ENCODE data around the gene ESPL1.

Gene ESPL1

GRCh38 chr12:53258541-53259539, 9.3 kb upstream of the ESPL1 start:
- no peak overlapping the region for H3K27ac Mint-ChIP-seq

GRCh38 chr12:53259891-53260290, 8.2 kb upstream of the ESPL1 start:
- Mint-ChIP-seq H3K4me1 (ENCODE audit: low read depth) (peaks cover 16% of the 10 kb centered on the region), H3K27ac (no peak overlapping the region), H3K9me3 (no peaks in the 10 kb centered on the region)

More at GRCh38 chr12:53258541-53259539, 9.3 kb upstream of the ESPL1 start:
- no peaks in the 10 kb centered on the region for H3K36me3 Mint-ChIP-seq (ENCODE audit: low read depth)
- H3K9me3 Mint-ChIP-seq = no peaks in the 10 kb centered on the region
- H3K4me3 Mint-ChIP-seq = no peak overlapping the region
- no peak for DNase-seq (ENCODE audit: low spot score)
- peaks cover 23% of the 10 kb centered on the region for H3K4me1 Mint-ChIP-seq (ENCODE audit: low read depth)
- no peaks in the 10 kb centered on the region for H3K27me3 Mint-ChIP-seq (ENCODE audit: low read depth)

GRCh38 chr12:53265783-53266182, 2.3 kb upstream of the ESPL1 start:
- Mint-ChIP-seq H3K4me1 (ENCODE audit: low read depth) (peaks cover 31% of the 10 kb centered on the region), H3K36me3 (ENCODE audit: low read depth) (peaks cover 22% of the 10 kb centered on the region), H3K27ac (no peak overlapping the region), H3K9me3 (no peaks in the 10 kb centered on the region), H3K27me3 (ENCODE audit: low read depth) (no peaks in the 10 kb centered on the region), H3K4me3 (no peak overlapping the region)
- DNase-seq (ENCODE audit: low spot score) = no peak

More at GRCh38 chr12:53259891-53260290, 8.2 kb upstream of the ESPL1 start:
- DNase-seq (ENCODE audit: low spot score) = no peak
- H3K36me3 Mint-ChIP-seq (ENCODE audit: low read depth) = no peaks in the 10 kb centered on the region
- H3K4me3 Mint-ChIP-seq = no peak overlapping the region
- H3K27me3 Mint-ChIP-seq (ENCODE audit: low read depth) = no peaks in the 10 kb centered on the region

GRCh38 chr12:53267306-53267998, 647 bp upstream of the ESPL1 start:
- H3K27me3 Mint-ChIP-seq (ENCODE audit: low read depth) = no peaks in the 10 kb centered on the region
- H3K36me3 Mint-ChIP-seq (ENCODE audit: low read depth) = peaks cover 34% of the 10 kb centered on the region
- no peaks in the 10 kb centered on the region for H3K9me3 Mint-ChIP-seq
- H3K4me1 Mint-ChIP-seq (ENCODE audit: low read depth) = peaks cover 39% of the 10 kb centered on the region
- H3K27ac Mint-ChIP-seq = peak overlapping the region; percentile 95
- H3K4me3 Mint-ChIP-seq = peak overlapping the region; percentile 98
- peak; percentile 45 for DNase-seq (ENCODE audit: low spot score)

GRCh38 chr12:53268630-53269562, 797 bp downstream of the ESPL1 start:
- peak overlapping the region; percentile 95 for H3K27ac Mint-ChIP-seq
- H3K9me3 Mint-ChIP-seq = no peaks in the 10 kb centered on the region
- H3K36me3 Mint-ChIP-seq (ENCODE audit: low read depth) = peaks cover 37% of the 10 kb centered on the region
- peaks cover 39% of the 10 kb centered on the region for H3K4me1 Mint-ChIP-seq (ENCODE audit: low read depth)
- peak overlapping the region; percentile 98 for H3K4me3 Mint-ChIP-seq
- no peak for DNase-seq (ENCODE audit: low spot score)
- no peaks in the 10 kb centered on the region for H3K27me3 Mint-ChIP-seq (ENCODE audit: low read depth)

- no peak overlapping the region for H3K27ac Mint-ChIP-seq
- H3K36me3 Mint-ChIP-seq (ENCODE audit: low read depth) = peaks cover 61% of the 10 kb centered on the region
- H3K9me3 Mint-ChIP-seq = no peaks in the 10 kb centered on the region
- H3K4me1 Mint-ChIP-seq (ENCODE audit: low read depth) = peaks cover 27% of the 10 kb centered on the region
- DNase-seq (ENCODE audit: low spot score) = no peak
- no peak overlapping the region for H3K4me3 Mint-ChIP-seq
- H3K27me3 Mint-ChIP-seq (ENCODE audit: low read depth) = no peaks in the 10 kb centered on the region
Observed at GRCh38 chr12:53274445-53274844, 6.3 kb downstream of the ESPL1 start.

GRCh38 chr12:53276511-53276910, 8.4 kb downstream of the ESPL1 start:
- Mint-ChIP-seq H3K4me3 (no peak overlapping the region), H3K9me3 (no peaks in the 10 kb centered on the region), H3K4me1 (ENCODE audit: low read depth) (peaks cover 11% of the 10 kb centered on the region), H3K27me3 (ENCODE audit: low read depth) (no peaks in the 10 kb centered on the region), H3K36me3 (ENCODE audit: low read depth) (peaks cover 52% of the 10 kb centered on the region), H3K27ac (no peak overlapping the region)
- no peak for DNase-seq (ENCODE audit: low spot score)

GRCh38 chr12:53277981-53278380, 9.9 kb downstream of the ESPL1 start:
- peaks cover 56% of the 10 kb centered on the region for H3K36me3 Mint-ChIP-seq (ENCODE audit: low read depth)
- no peak overlapping the region for H3K4me3 Mint-ChIP-seq
- no peaks in the 10 kb centered on the region for H3K27me3 Mint-ChIP-seq (ENCODE audit: low read depth)
- no peak overlapping the region for H3K27ac Mint-ChIP-seq
- no peak for DNase-seq (ENCODE audit: low spot score)
- H3K9me3 Mint-ChIP-seq = no peaks in the 10 kb centered on the region
- H3K4me1 Mint-ChIP-seq (ENCODE audit: low read depth) = peaks cover 7% of the 10 kb centered on the region

- Mint-ChIP-seq H3K27ac (no peak overlapping the region), H3K27me3 (ENCODE audit: low read depth) (no peaks in the 10 kb centered on the region), H3K36me3 (ENCODE audit: low read depth) (peaks cover 64% of the 10 kb centered on the region), H3K4me3 (no peak overlapping the region), H3K9me3 (no peaks in the 10 kb centered on the region), H3K4me1 (ENCODE audit: low read depth) (peaks cover 5% of the 10 kb centered on the region)
- no peak for DNase-seq (ENCODE audit: low spot score)
Observed at GRCh38 chr12:53279283-53279869, 11.3 kb downstream of the ESPL1 start.

- no peak overlapping the region for H3K27ac Mint-ChIP-seq
- H3K27me3 Mint-ChIP-seq (ENCODE audit: low read depth) = no peaks in the 10 kb centered on the region
- peaks cover 5% of the 10 kb centered on the region for H3K4me1 Mint-ChIP-seq (ENCODE audit: low read depth)
- no peak for DNase-seq (ENCODE audit: low spot score)
- H3K36me3 Mint-ChIP-seq (ENCODE audit: low read depth) = peaks cover 62% of the 10 kb centered on the region
- no peaks in the 10 kb centered on the region for H3K9me3 Mint-ChIP-seq
- H3K4me3 Mint-ChIP-seq = no peak overlapping the region
Observed at GRCh38 chr12:53279888-53280498, 11.9 kb downstream of the ESPL1 start.

- no peak overlapping the region for H3K4me3 Mint-ChIP-seq
- H3K36me3 Mint-ChIP-seq (ENCODE audit: low read depth) = peaks cover 68% of the 10 kb centered on the region
- DNase-seq (ENCODE audit: low spot score) = no peak
- peaks cover 3% of the 10 kb centered on the region for H3K4me1 Mint-ChIP-seq (ENCODE audit: low read depth)
- H3K9me3 Mint-ChIP-seq = no peaks in the 10 kb centered on the region
- no peaks in the 10 kb centered on the region for H3K27me3 Mint-ChIP-seq (ENCODE audit: low read depth)
- H3K27ac Mint-ChIP-seq = no peak overlapping the region
Observed at GRCh38 chr12:53286448-53286847, 18.3 kb downstream of the ESPL1 start.

GRCh38 chr12:53287741-53288216, 19.7 kb downstream of the ESPL1 start:
- DNase-seq (ENCODE audit: low spot score) = peak; percentile 42
- Mint-ChIP-seq H3K27me3 (ENCODE audit: low read depth) (no peaks in the 10 kb centered on the region), H3K4me1 (ENCODE audit: low read depth) (peaks cover 3% of the 10 kb centered on the region), H3K4me3 (no peak overlapping the region), H3K9me3 (no peaks in the 10 kb centered on the region), H3K36me3 (ENCODE audit: low read depth) (peaks cover 68% of the 10 kb centered on the region), H3K27ac (peak overlapping the region; percentile 41)

- Mint-ChIP-seq H3K4me3 (no peak overlapping the region), H3K36me3 (ENCODE audit: low read depth) (peaks cover 68% of the 10 kb centered on the region), H3K9me3 (no peaks in the 10 kb centered on the region), H3K27ac (no peak overlapping the region), H3K4me1 (ENCODE audit: low read depth) (peaks cover 3% of the 10 kb centered on the region), H3K27me3 (ENCODE audit: low read depth) (no peaks in the 10 kb centered on the region)
- no peak for DNase-seq (ENCODE audit: low spot score)
Observed at GRCh38 chr12:53288322-53288721, 20.2 kb downstream of the ESPL1 start.
